HG03039 (cell line): ENCODE data around the gene MCM8.

Experiments used
- ATAC-seq: cut with Tn5 transposase; IDR thresholded peaks from one replicate; pipeline ENCODE4 v1.9.1; 2021; ENCODE audit warnings: mild to moderate bottlenecking, moderate library complexity; ENCODE audit not compliant: unreplicated experiment

MCM8 gene

DNA sequence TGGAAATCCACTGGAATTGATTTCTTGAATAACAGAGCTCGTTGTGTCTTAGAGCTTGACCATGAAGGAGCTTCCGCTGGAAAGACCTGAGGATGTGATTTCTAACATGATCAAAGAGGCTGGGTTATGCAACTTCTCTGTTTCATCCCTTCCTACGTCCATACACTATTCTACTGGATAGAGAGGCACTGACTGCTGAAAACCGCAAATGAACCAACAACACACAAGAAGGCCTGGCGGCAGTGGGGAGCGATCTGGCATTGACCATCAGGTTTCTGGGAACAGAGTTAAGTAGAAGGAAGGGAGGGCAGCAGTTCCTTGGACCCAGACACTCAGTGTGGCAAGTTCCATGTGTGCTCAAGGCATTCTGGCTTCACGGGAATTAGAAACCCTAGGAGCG lies 90.1 kb downstream of the MCM8 start:
- no peak for ATAC-seq

GRCh38 chr20:6040958-6041807 lies 90.7 kb downstream of the MCM8 start:
- no peak for ATAC-seq

DNA sequence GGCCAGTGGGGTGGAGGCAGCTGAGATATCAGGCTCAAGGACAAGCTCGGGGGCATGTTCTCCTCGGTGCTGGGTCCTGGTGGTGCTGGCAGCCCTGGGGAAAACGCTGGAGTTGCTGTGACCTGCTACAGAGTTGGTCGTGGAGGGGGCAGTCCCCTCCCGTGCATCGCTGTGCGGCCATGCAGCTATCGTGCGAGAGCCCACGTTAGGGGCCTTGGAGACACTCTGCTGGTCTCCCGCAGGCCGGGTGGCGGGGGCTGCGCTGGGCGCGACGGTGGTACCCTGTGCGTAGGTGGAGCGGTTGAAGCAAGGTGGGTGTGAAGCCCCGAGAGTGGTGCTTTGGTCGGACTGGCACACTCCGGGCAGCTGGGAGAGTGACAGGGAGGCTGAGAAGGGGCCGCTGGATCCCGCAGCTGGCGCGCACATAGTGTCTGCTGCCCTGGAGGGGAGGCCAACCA lies 91.4 kb downstream of the MCM8 start:
- no peak for ATAC-seq

DNA sequence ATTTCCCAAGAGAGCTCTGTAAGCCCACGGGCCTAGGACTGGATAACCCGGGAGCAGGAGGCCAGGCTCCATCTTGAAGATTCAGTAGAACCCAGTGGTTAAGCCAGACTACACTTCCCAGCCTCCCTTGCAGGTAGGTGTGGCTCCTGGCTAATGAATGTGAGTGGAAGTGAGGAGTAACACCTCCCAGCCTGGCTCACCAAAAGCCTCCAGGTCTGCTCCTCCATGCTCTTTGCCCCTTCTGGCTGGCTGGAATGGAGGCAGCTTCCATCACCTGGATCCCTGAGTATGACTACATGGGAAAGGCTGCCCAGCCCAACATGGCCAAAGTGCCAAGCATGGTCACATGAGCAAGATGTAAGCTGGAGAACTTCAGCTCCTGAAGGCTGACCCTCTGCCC lies 93.7 kb downstream of the MCM8 start:
- no peak for ATAC-seq

GRCh38 chr20:6045566-6045965 lies 95.1 kb downstream of the MCM8 start:
- ATAC-seq = no peak

- ATAC-seq = no peak
These were observed 96.0 kb downstream of the MCM8 start for GRCh38 chr20:6046432-6046831.

- no peak for ATAC-seq
These were observed 97.9 kb downstream of the MCM8 start for GRCh38 chr20:6048391-6048790.
